Mesendoderm (in vitro differentiated cells): ENCODE data around the gene ABLIM1.

Source experiments
- DNase-seq: peaks from one replicate; pipeline ENCODE4 v3.0.0; 2013
- H2AK5ac ChIP-seq: 2 replicates; pipeline ENCODE4 v1.6.1; 2013; ENCODE audit warnings: low read length, inconsistent platforms
- H2BK120ac ChIP-seq: 2 replicates; pipeline ENCODE4 v1.6.1; 2013; ENCODE audit warnings: low read depth, mild to moderate bottlenecking, low read length, moderate library complexity, mixed read lengths
- H2BK15ac ChIP-seq: replicated peaks from 2 replicates; pipeline ENCODE4 v1.6.1; 2013; ENCODE audit warnings: low read depth, mild to moderate bottlenecking, moderate library complexity
- H2BK5ac ChIP-seq: 2 replicates; pipeline ENCODE4 v1.6.1; 2013; ENCODE audit warnings: low read length, inconsistent platforms
- H3K18ac ChIP-seq: 2 replicates; pipeline ENCODE4 v1.6.1; 2013; ENCODE audit warnings: mild to moderate bottlenecking, low read length, mixed read lengths
- H3K23ac ChIP-seq: one replicate; pipeline ENCODE4 v1.6.1; 2013; ENCODE audit warnings: low read length
- H3K27ac ChIP-seq: 2 replicates; pipeline ENCODE4 v1.5.1; 2013; ENCODE audit warnings: low read depth, mild to moderate bottlenecking, inconsistent platforms, low read length, moderate library complexity
- H3K27me3 ChIP-seq: 2 replicates; pipeline ENCODE4 v1.6.1; 2013; ENCODE audit warnings: low read length, control low read depth, mild to moderate bottlenecking, inconsistent platforms; ENCODE audit not compliant: insufficient read depth, poor library complexity
- H3K36me3 ChIP-seq: 2 replicates; pipeline ENCODE4 v1.6.1; 2013; ENCODE audit warnings: low read length, inconsistent platforms; ENCODE audit not compliant: control insufficient read depth, insufficient read depth
- H3K4ac ChIP-seq: one replicate; pipeline ENCODE4 v1.6.1; 2013; ENCODE audit warnings: low read depth, mild to moderate bottlenecking, low read length, moderate library complexity
- H3K4me1 ChIP-seq: 2 replicates; pipeline ENCODE4 v1.6.1; 2013; ENCODE audit warnings: low read depth, low read length, inconsistent platforms; ENCODE audit not compliant: control insufficient read depth
- H3K4me2 ChIP-seq: 2 replicates; pipeline ENCODE4 v1.6.1; 2013; ENCODE audit warnings: low read length
- H3K4me3 ChIP-seq: 2 replicates; pipeline ENCODE4 v1.5.1; 2013; ENCODE audit warnings: mild to moderate bottlenecking, low read length
- H3K56ac ChIP-seq: one replicate; pipeline ENCODE4 v1.6.1; 2013; ENCODE audit warnings: low read length
- H3K79me1 ChIP-seq: 2 replicates; pipeline ENCODE4 v1.6.1; 2013; ENCODE audit warnings: low read length, inconsistent platforms
- H3K79me2 ChIP-seq: 2 replicates; pipeline ENCODE4 v1.6.1; 2013; ENCODE audit warnings: mild to moderate bottlenecking, low read length; ENCODE audit not compliant: control insufficient read depth, insufficient read depth
- H3K9ac ChIP-seq: 2 replicates; pipeline ENCODE4 v1.6.1; 2013; ENCODE audit warnings: low read length, inconsistent platforms
- H4K5ac ChIP-seq: one replicate; pipeline ENCODE4 v1.6.1; 2013; ENCODE audit warnings: low read length
- H4K8ac ChIP-seq: one replicate; pipeline ENCODE4 v1.6.1; 2013; ENCODE audit warnings: low read depth, mild to moderate bottlenecking, control low read depth, low read length, moderate library complexity
- WGBS: extraction: QIAGEN DNeasy Blood & Tissue Kit; methylation state at CpG from one replicate; pipeline ENCODE4 v1.1.7; 2013; ENCODE audit warnings: low lambda C conversion rate, missing lambda C conversion rate; ENCODE audit not compliant: insufficient coverage; ENCODE audit errors: extremely low coverage; 5-methylcytosine and 5-hydroxymethylcytosine counted together

The ABLIM1 gene

DNA sequence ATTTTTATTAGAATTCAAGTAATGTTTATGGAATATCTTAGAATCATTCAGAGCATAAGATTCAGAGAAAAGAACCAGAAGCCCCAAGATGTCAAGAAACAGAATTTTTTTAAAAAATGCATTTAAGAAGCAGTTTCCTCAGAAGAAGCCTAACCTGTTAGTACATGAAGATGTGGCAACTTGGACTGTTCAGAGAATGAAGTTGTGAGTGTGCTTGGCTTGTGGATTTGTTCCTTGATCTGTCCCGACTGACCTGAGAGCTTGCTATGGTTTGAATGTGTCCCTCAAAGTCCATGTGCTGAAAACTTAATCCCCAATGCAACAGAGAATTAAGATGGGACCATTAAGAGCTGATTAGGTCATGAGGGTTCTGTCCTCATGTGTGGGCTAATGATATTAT, 240.0 kb downstream of the ABLIM1 start:
- Histone ChIP-seq H3K4me2 (no peak overlapping the region), H3K79me2 (no peaks in the 10 kb centered on the region), H3K4me1 (no peaks in the 10 kb centered on the region), H3K4ac (no peak overlapping the region), H3K4me3 (no peak overlapping the region), H3K18ac (no peak overlapping the region), H3K27ac (no peak overlapping the region), H3K36me3 (no peaks in the 10 kb centered on the region), H2BK5ac (no peak overlapping the region), H3K79me1 (no peaks in the 10 kb centered on the region), H2BK120ac (no peak overlapping the region), H3K23ac (no peak overlapping the region), H4K5ac (no peak overlapping the region), H3K9ac (no peak overlapping the region), H3K27me3 (no peaks in the 10 kb centered on the region), H3K56ac (no peak overlapping the region), H2AK5ac (no peak overlapping the region), H4K8ac (no peak overlapping the region), H2BK15ac (no peak overlapping the region)
- no CpG with 5 or more reads among the region's 1 CpG for WGBS
- no peak for DNase-seq

- H3K4me3 ChIP-seq: no peak overlapping the region
- H3K4me1 ChIP-seq: peaks cover 2% of the 10 kb centered on the region
- no peaks in the 10 kb centered on the region for H3K36me3 ChIP-seq
- no peak overlapping the region for H2BK15ac ChIP-seq
- H3K9ac ChIP-seq: no peak overlapping the region
- no peak overlapping the region for H3K4me2 ChIP-seq
- H3K56ac ChIP-seq: no peak overlapping the region
- no peak overlapping the region for H4K5ac ChIP-seq
- WGBS: no CpG with 5 or more reads among the region's 9 CpGs
- no peaks in the 10 kb centered on the region for H3K79me1 ChIP-seq
- no peak overlapping the region for H3K18ac ChIP-seq
- H3K79me2 ChIP-seq: no peaks in the 10 kb centered on the region
- DNase-seq: peak; percentile 38
- H2BK120ac ChIP-seq: no peak overlapping the region
- H3K27ac ChIP-seq: no peak overlapping the region
- H2BK5ac ChIP-seq: no peak overlapping the region
- H3K23ac ChIP-seq: no peak overlapping the region
- no peak overlapping the region for H4K8ac ChIP-seq
- no peak overlapping the region for H2AK5ac ChIP-seq
- H3K4ac ChIP-seq: no peak overlapping the region
- H3K27me3 ChIP-seq: no peaks in the 10 kb centered on the region
Measured at GRCh38 chr10:114412907-114413797, 244.9 kb downstream of the ABLIM1 start.

DNA sequence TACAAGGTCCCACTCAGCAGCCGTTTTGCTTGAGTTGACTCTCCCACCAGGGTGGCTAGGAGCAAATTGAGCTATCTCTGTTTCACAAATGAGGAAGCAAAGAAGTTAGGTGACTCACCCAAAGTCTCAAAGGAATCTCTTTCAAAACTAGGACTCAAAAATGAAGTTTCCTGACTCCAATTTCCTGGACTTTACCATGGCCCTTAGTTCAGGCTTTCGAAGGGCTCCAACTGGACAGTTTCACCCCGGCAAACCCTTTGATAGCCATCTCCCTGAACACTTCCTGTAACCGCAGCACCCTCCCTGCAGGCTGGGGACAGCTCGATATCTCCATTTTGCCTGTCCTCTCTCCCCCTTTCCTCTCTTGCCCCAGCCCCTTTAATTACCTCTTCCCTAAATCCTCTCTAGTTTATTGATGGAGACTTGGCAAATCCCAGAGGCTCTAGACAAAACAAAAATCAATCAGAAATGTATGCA, 249.1 kb downstream of the ABLIM1 start:
- no CpG with 5 or more reads among the region's 5 CpGs for WGBS
- Histone ChIP-seq H3K27me3 (peaks cover 4% of the 10 kb centered on the region), H2AK5ac (no peak overlapping the region)

DNA sequence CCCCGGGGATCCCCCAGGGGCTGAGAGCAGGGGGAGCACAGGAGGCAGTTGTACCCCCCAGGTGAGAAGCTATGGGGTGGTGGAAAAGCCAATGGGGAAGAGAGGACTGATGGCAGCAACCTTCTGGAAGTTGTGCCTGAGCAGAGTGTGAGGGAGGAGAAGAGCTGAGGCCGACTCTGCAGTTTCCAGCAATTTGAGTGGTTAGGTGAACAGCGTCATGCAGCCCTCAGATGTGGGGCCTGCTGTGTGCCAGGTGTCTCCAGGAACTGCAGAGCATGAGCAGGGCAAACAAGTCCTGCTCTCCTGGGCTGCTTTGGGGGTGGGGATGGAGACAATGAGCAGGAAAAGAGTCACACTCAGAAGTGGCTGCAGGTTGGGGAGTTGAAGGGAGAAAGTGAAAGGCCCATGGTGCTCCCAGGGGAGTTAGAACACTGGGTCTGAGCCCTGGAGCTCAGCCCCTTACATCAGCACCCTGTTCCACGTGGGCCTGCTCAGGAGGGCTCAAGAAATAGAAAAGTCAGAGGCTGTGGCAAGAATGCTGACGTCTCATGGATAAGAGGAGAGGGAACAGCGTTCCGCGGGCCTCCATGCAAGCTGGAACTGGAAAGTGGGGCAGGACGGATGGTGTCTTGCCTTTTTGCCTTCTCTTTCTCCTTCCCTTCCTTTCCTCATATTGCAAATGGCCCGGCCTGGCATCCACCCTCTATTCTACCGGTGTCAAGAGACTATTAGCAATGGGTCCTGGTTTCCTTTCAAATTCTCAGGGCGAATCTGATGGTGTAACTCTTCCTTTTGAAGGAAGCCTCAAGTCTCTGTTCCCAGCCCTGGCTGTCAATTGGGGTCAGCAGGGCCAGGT, 249.7 kb downstream of the ABLIM1 start:
- Histone ChIP-seq H3K4me2 (no peak overlapping the region), H3K36me3 (no peaks in the 10 kb centered on the region), H3K56ac (no peak overlapping the region), H3K4ac (no peak overlapping the region), H2BK5ac (no peak overlapping the region), H3K79me2 (no peaks in the 10 kb centered on the region), H3K79me1 (no peaks in the 10 kb centered on the region), H2AK5ac (no peak overlapping the region), H3K9ac (no peak overlapping the region), H3K4me3 (no peak overlapping the region), H4K8ac (no peak overlapping the region), H2BK120ac (no peak overlapping the region), H3K18ac (no peak overlapping the region), H3K23ac (no peak overlapping the region), H3K27me3 (peaks cover 4% of the 10 kb centered on the region), H2BK15ac (no peak overlapping the region), H3K4me1 (peaks cover 2% of the 10 kb centered on the region), H3K27ac (no peak overlapping the region), H4K5ac (no peak overlapping the region)
- no CpG with 5 or more reads among the region's 12 CpGs for WGBS
- no peak for DNase-seq

More for the DNA sequence above, 249.1 kb downstream of the ABLIM1 start:
- Histone ChIP-seq H4K5ac (no peak overlapping the region), H3K4me2 (no peak overlapping the region), H3K18ac (no peak overlapping the region), H3K23ac (no peak overlapping the region), H3K4me1 (peaks cover 2% of the 10 kb centered on the region), H3K79me2 (no peaks in the 10 kb centered on the region), H2BK120ac (no peak overlapping the region), H3K4me3 (no peak overlapping the region), H3K56ac (no peak overlapping the region), H2BK5ac (no peak overlapping the region), H3K9ac (no peak overlapping the region), H3K79me1 (no peaks in the 10 kb centered on the region), H3K36me3 (no peaks in the 10 kb centered on the region), H2BK15ac (no peak overlapping the region), H4K8ac (no peak overlapping the region), H3K27ac (no peak overlapping the region), H3K4ac (no peak overlapping the region)
- DNase-seq: no peak

GRCh38 chr10:114406455-114406854, 251.6 kb downstream of the ABLIM1 start:
- H3K56ac ChIP-seq: no peak overlapping the region
- H2AK5ac ChIP-seq: no peak overlapping the region
- no peaks in the 10 kb centered on the region for H3K36me3 ChIP-seq
- H3K4me3 ChIP-seq: no peak overlapping the region
- H2BK120ac ChIP-seq: no peak overlapping the region
- H4K8ac ChIP-seq: no peak overlapping the region
- no peak overlapping the region for H4K5ac ChIP-seq
- H3K27me3 ChIP-seq: peaks cover 4% of the 10 kb centered on the region
- no peak overlapping the region for H3K9ac ChIP-seq
- no CpG with 5 or more reads among the region's 1 CpG for WGBS
- H3K4me2 ChIP-seq: no peak overlapping the region
- H3K4ac ChIP-seq: no peak overlapping the region
- no peak overlapping the region for H2BK5ac ChIP-seq
- H3K23ac ChIP-seq: no peak overlapping the region
- H3K4me1 ChIP-seq: peaks cover 2% of the 10 kb centered on the region
- no peak for DNase-seq
- H2BK15ac ChIP-seq: no peak overlapping the region
- H3K27ac ChIP-seq: no peak overlapping the region
- no peaks in the 10 kb centered on the region for H3K79me1 ChIP-seq
- H3K18ac ChIP-seq: no peak overlapping the region
- H3K79me2 ChIP-seq: no peaks in the 10 kb centered on the region
